Ishikawa (cell line): ENCODE measurements around the gene GPR146.
A peak's percentile ranks its signal among the peaks of the same experiment; 100 is the strongest.

Experiments
- CEBPB ChIP-seq: IDR thresholded peaks from 2 replicates; pipeline ENCODE4 v1.6.1; 2012
- CREB1 ChIP-seq: IDR thresholded peaks from 2 replicates; pipeline ENCODE4 v1.6.1; 2012; ENCODE audit warnings: low read depth
- EGR1 ChIP-seq: IDR thresholded peaks from 2 replicates; pipeline ENCODE4 v1.6.1; 2012
- FOXM1 ChIP-seq: IDR thresholded peaks from 2 replicates; pipeline ENCODE4 v1.6.1; 2012; ENCODE audit warnings: low read depth, borderline replicate concordance
- NFIC ChIP-seq: IDR thresholded peaks from 2 replicates; pipeline ENCODE4 v1.6.1; 2012
- RAD21 ChIP-seq: IDR thresholded peaks from 2 replicates; pipeline ENCODE4 v1.6.1; 2012; ENCODE audit warnings: low read depth
- TAF1 ChIP-seq: IDR thresholded peaks from 2 replicates; pipeline ENCODE4 v1.6.1; 2012; ENCODE audit warnings: low read depth, mild to moderate bottlenecking
- TCF12 ChIP-seq: IDR thresholded peaks from 2 replicates; pipeline ENCODE4 v1.6.1; 2012; ENCODE audit warnings: low read depth
- TEAD4 ChIP-seq: IDR thresholded peaks from 2 replicates; pipeline ENCODE4 v1.6.1; 2012
- USF1 ChIP-seq: IDR thresholded peaks from 2 replicates; pipeline ENCODE4 v1.6.1; 2012
- YY1 ChIP-seq: IDR thresholded peaks from 2 replicates; pipeline ENCODE4 v1.6.1; 2012; ENCODE audit warnings: low read depth
- ZBTB7A ChIP-seq: IDR thresholded peaks from 2 replicates; pipeline ENCODE4 v1.6.1; 2012; ENCODE audit warnings: low read depth
- TF ChIP-seq, protein P1 (sequence below): IDR thresholded peaks from 2 replicates; pipeline ENCODE4 v1.6.1; 2012
- TF ChIP-seq, protein P2 (sequence below): IDR thresholded peaks from 2 replicates; pipeline ENCODE4 v1.6.1; 2012; ENCODE audit warnings: low read depth, mild to moderate bottlenecking

Gene GPR146

GRCh38 chr7:1085910-1086421 is 41.6 kb downstream of the GPR146 start:
- no peak for TF ChIP-seq CREB1
- no peak for TF ChIP-seq CEBPB

DNA sequence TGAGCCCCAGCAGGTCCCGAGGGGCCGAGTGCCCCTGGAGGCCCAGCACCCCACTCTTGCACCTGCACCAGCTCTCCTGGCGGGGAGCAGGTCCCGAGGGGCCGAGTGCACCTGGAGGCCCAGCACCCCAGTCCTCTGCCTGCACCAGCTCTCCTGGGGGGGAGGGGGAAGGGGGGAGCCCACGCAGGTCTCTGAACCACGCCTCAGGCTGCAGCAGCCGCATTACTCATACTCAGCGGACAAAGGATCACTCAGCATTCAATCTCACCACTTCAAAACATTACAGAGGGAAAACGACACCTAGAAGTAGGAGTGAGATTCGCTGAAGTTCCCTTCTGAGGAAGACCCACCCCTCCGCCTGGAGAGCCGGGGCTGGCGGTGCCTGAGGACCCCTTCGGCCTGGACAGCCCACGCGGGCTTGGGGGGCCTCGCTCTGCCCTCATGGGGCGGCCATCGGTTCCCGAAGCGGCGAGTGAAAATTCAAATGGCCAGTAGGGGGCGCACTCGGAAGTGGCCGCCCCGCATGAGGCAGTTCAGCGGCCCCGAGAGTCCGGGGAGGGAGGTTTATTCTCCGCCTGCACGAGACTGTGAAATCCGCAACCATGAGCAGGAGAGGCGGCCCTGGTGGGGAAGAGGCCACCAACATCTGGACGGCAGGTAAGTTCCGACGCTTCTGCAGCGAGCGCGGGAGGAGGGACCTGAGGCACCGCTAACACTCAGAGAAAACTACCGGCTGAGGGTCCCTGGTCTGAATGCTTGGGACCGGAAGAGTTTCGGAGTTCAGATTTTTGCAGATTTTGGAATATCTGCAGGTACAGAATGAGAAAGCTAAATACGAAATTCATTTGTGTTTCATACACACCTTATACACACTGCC is 42.5 kb downstream of the GPR146 start:
- TF ChIP-seq, protein P1, sequence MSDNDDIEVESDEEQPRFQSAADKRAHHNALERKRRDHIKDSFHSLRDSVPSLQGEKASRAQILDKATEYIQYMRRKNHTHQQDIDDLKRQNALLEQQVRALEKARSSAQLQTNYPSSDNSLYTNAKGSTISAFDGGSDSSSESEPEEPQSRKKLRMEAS: peak; percentile 35
- TF ChIP-seq RAD21 (peak; percentile 53), ZBTB7A (peak; percentile 93), NFIC (no peak)

DNA sequence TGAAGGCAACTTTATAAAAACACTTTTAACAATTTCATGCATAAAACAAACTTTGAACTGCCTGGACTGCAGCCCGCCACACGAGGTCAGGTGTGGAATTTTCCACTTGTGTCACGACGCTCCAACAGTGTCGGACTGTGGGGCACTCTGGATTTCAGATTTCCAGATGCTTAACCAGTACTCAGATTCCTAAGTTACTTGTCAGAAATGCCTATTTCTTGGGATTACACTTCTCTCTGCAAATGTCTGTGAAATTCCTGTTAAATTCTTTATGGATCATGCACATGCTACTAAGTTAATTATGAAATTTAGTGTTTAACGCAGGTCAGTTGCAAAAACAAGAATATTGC is 43.1 kb downstream of the GPR146 start:
- no peak for TF ChIP-seq RAD21
- TF ChIP-seq CREB1: no peak
- no peak for TF ChIP-seq TEAD4
- TF ChIP-seq USF1: no peak
- no peak for TF ChIP-seq ZBTB7A

- TF ChIP-seq TCF12 (0 out of 2 replicates have a peak, but pooled peaks have one; percentile 11), ZBTB7A (peak; percentile 46), YY1 (no peak), TAF1 (0 out of 2 replicates have a peak, but pooled peaks have one; percentile 29), NFIC (peak; percentile 63)
- TF ChIP-seq, protein P1: no peak
- TF ChIP-seq, protein P2, sequence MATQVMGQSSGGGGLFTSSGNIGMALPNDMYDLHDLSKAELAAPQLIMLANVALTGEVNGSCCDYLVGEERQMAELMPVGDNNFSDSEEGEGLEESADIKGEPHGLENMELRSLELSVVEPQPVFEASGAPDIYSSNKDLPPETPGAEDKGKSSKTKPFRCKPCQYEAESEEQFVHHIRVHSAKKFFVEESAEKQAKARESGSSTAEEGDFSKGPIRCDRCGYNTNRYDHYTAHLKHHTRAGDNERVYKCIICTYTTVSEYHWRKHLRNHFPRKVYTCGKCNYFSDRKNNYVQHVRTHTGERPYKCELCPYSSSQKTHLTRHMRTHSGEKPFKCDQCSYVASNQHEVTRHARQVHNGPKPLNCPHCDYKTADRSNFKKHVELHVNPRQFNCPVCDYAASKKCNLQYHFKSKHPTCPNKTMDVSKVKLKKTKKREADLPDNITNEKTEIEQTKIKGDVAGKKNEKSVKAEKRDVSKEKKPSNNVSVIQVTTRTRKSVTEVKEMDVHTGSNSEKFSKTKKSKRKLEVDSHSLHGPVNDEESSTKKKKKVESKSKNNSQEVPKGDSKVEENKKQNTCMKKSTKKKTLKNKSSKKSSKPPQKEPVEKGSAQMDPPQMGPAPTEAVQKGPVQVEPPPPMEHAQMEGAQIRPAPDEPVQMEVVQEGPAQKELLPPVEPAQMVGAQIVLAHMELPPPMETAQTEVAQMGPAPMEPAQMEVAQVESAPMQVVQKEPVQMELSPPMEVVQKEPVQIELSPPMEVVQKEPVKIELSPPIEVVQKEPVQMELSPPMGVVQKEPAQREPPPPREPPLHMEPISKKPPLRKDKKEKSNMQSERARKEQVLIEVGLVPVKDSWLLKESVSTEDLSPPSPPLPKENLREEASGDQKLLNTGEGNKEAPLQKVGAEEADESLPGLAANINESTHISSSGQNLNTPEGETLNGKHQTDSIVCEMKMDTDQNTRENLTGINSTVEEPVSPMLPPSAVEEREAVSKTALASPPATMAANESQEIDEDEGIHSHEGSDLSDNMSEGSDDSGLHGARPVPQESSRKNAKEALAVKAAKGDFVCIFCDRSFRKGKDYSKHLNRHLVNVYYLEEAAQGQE: no peak
These were observed 43.9 kb downstream of the GPR146 start, which contains the start of gene GPER1 for GRCh38 chr7:1087952-1088920. GPER1 (plus strand) TSS chr7:1088113; CDS start chr7:1091729, 3,616 bp downstream.

DNA sequence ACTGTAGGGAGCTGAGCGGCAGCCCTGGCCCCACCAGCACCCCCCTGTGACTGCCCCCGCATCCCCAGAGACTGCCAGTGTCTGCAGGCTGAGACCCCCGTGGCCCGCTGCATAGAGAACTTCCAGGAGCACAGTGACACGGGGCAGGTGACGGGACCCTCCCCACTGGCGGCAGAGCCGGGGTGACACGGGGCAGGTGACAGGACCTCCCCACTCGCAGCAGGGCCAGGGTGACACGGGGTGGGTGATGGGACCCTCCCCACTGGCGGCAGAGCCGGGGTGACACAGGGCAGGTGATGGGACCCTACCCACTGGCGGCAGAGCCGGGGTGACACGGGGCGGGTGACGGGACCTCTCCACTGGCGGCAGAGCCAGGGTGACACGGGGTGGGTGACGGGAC is 45.9 kb downstream of the GPR146 start:
- TF ChIP-seq, protein P2: no peak
- TF ChIP-seq YY1: no peak
- no peak for TF ChIP-seq NFIC
- TF ChIP-seq EGR1: no peak
- no peak for TF ChIP-seq TCF12
- TF ChIP-seq CREB1: no peak
- no peak for TF ChIP-seq RAD21
- TF ChIP-seq ZBTB7A: no peak
- no peak for TF ChIP-seq CEBPB
- no peak for TF ChIP-seq TAF1
- TF ChIP-seq FOXM1: no peak
